ENCODE measurements around the gene TPCN1. TPM values are rescaled to one million over a fixed set of nuclear protein-coding genes. Genes with fewer than 3 reads are reported as not detected.

TPCN1 gene
- total RNA-seq, 1 donor from 2014 or later: 31.0 TPM

GRCh38 chr12:113222730-113223531 lies 1.7 kb downstream of the TPCN1 start:
- peak; percentile 75 for DNase-seq
- no peaks in the 10 kb centered on the region for H3K9me3 Mint-ChIP-seq
- intact Hi-C loops (cut with micrococcal nuclease): loop anchor here (1.0 to 5.0 kb wide), 2 partner anchors 7 to 134 kb away; partner anchors contain the start of gene PLBD2
- peaks cover 26% of the 10 kb centered on the region for H3K4me1 Mint-ChIP-seq
- peaks cover 4% of the 10 kb centered on the region for H3K36me3 Mint-ChIP-seq (ENCODE audit: low read depth)
- peak overlapping the region; percentile 94 for H3K27ac Mint-ChIP-seq
- no peaks in the 10 kb centered on the region for H3K27me3 Mint-ChIP-seq
- peak overlapping the region; percentile 94 for H3K4me3 Mint-ChIP-seq

- H3K4me1 Mint-ChIP-seq: peaks cover 41% of the 10 kb centered on the region
- no peak overlapping the region for H3K4me3 Mint-ChIP-seq
- no peak for DNase-seq
- intact Hi-C loops (cut with micrococcal nuclease): loop anchor here (5.0 kb wide), 1 partner anchor 132 kb away; the partner anchor contains the start of gene PLBD2
- no peaks in the 10 kb centered on the region for H3K9me3 Mint-ChIP-seq
- peaks cover 14% of the 10 kb centered on the region for H3K36me3 Mint-ChIP-seq (ENCODE audit: low read depth)
- no peaks in the 10 kb centered on the region for H3K27me3 Mint-ChIP-seq
- H3K27ac Mint-ChIP-seq: no peak overlapping the region
Measured at GRCh38 chr12:113224955-113225354, 3.7 kb downstream of the TPCN1 start.

- no peak overlapping the region for H3K4me3 Mint-ChIP-seq
- H3K27me3 Mint-ChIP-seq: no peaks in the 10 kb centered on the region
- DNase-seq: no peak
- H3K27ac Mint-ChIP-seq: no peak overlapping the region
- peaks cover 44% of the 10 kb centered on the region for H3K4me1 Mint-ChIP-seq
- H3K36me3 Mint-ChIP-seq (ENCODE audit: low read depth): peaks cover 29% of the 10 kb centered on the region
- intact Hi-C loops (cut with micrococcal nuclease): no loop called here
- H3K9me3 Mint-ChIP-seq: no peaks in the 10 kb centered on the region
Measured at GRCh38 chr12:113226696-113227568, 5.7 kb downstream of the TPCN1 start.

GRCh38 chr12:113227686-113228391 lies 6.6 kb downstream of the TPCN1 start:
- no peak for DNase-seq
- H3K36me3 Mint-ChIP-seq (ENCODE audit: low read depth): peaks cover 36% of the 10 kb centered on the region
- H3K4me3 Mint-ChIP-seq: no peak overlapping the region
- intact Hi-C loops (cut with micrococcal nuclease): no loop called here
- no peaks in the 10 kb centered on the region for H3K9me3 Mint-ChIP-seq
- H3K27me3 Mint-ChIP-seq: no peaks in the 10 kb centered on the region
- peak overlapping the region; percentile 8 for H3K27ac Mint-ChIP-seq
- H3K4me1 Mint-ChIP-seq: peaks cover 44% of the 10 kb centered on the region

GRCh38 chr12:113228394-113229028 lies 7.2 kb downstream of the TPCN1 start:
- Mint-ChIP-seq H3K36me3 (ENCODE audit: low read depth) (peaks cover 41% of the 10 kb centered on the region), H3K27me3 (no peaks in the 10 kb centered on the region), H3K4me1 (peaks cover 45% of the 10 kb centered on the region), H3K27ac (peak overlapping the region; percentile 35), H3K9me3 (no peaks in the 10 kb centered on the region), H3K4me3 (no peak overlapping the region)
- intact Hi-C loops (cut with micrococcal nuclease): loop anchor here (1.0 kb wide), 1 partner anchor 34 kb away; no protein-coding TSS in a partner anchor
- DNase-seq: no peak

- Mint-ChIP-seq H3K9me3 (no peaks in the 10 kb centered on the region), H3K36me3 (ENCODE audit: low read depth) (peaks cover 48% of the 10 kb centered on the region), H3K27me3 (no peaks in the 10 kb centered on the region), H3K4me1 (peaks cover 52% of the 10 kb centered on the region), H3K27ac (peak overlapping the region; percentile 87), H3K4me3 (peak overlapping the region; percentile 60)
- DNase-seq: no peak
- intact Hi-C loops (cut with micrococcal nuclease): loop anchor here (1.0 kb wide), 1 partner anchor 8 kb away; no protein-coding TSS in a partner anchor
Measured at GRCh38 chr12:113230315-113231234, 9.3 kb downstream of the TPCN1 start.

- Mint-ChIP-seq H3K27ac (no peak overlapping the region), H3K27me3 (no peaks in the 10 kb centered on the region), H3K4me3 (no peak overlapping the region), H3K9me3 (no peaks in the 10 kb centered on the region), H3K4me1 (peaks cover 55% of the 10 kb centered on the region), H3K36me3 (ENCODE audit: low read depth) (peaks cover 51% of the 10 kb centered on the region)
- no peak for DNase-seq
- intact Hi-C loops (cut with micrococcal nuclease): no loop called here
Measured at GRCh38 chr12:113231235-113232088, 10.2 kb downstream of the TPCN1 start.

GRCh38 chr12:113232089-113232839 lies 11.0 kb downstream of the TPCN1 start:
- Mint-ChIP-seq H3K27ac (peak overlapping the region; percentile 69), H3K4me1 (peaks cover 55% of the 10 kb centered on the region)
- intact Hi-C loops (cut with micrococcal nuclease): no loop called here

GRCh38 chr12:113232840-113233585 lies 11.7 kb downstream of the TPCN1 start:
- peak overlapping the region; percentile 81 for H3K4me3 Mint-ChIP-seq
- H3K27ac Mint-ChIP-seq: peak overlapping the region; percentile 86
- peak; percentile 87 for DNase-seq
- intact Hi-C loops (cut with micrococcal nuclease): loop anchor here (1.0 kb wide), 1 partner anchor 36 kb away; no protein-coding TSS in a partner anchor
- peaks cover 51% of the 10 kb centered on the region for H3K36me3 Mint-ChIP-seq (ENCODE audit: low read depth)
- peaks cover 51% of the 10 kb centered on the region for H3K4me1 Mint-ChIP-seq
- H3K27me3 Mint-ChIP-seq: no peaks in the 10 kb centered on the region
- H3K9me3 Mint-ChIP-seq: no peaks in the 10 kb centered on the region

More at GRCh38 chr12:113232089-113232839, 11.0 kb downstream of the TPCN1 start:
- H3K27me3 Mint-ChIP-seq: no peaks in the 10 kb centered on the region
- peaks cover 51% of the 10 kb centered on the region for H3K36me3 Mint-ChIP-seq (ENCODE audit: low read depth)
- H3K4me3 Mint-ChIP-seq: peak overlapping the region; percentile 81
- no peaks in the 10 kb centered on the region for H3K9me3 Mint-ChIP-seq
- no peak for DNase-seq

- Mint-ChIP-seq H3K9me3 (no peaks in the 10 kb centered on the region), H3K36me3 (ENCODE audit: low read depth) (peaks cover 47% of the 10 kb centered on the region)
Measured at GRCh38 chr12:113233967-113234366, 12.7 kb downstream of the TPCN1 start.

More at GRCh38 chr12:113233967-113234366, 12.7 kb downstream of the TPCN1 start:
- Mint-ChIP-seq H3K4me3 (no peak overlapping the region), H3K4me1 (peaks cover 43% of the 10 kb centered on the region), H3K27me3 (no peaks in the 10 kb centered on the region), H3K27ac (no peak overlapping the region)
- DNase-seq: no peak
- intact Hi-C loops (cut with micrococcal nuclease): loop anchor here (1.0 kb wide), 1 partner anchor 37 kb away; no protein-coding TSS in a partner anchor

Measured in activated CD4-positive, alpha-beta T cell treated with anti-CD3 and anti-CD28 coated beads, Interleukin-2, amount 10 ng/mL, durations not matched to agents 24 days and 14 days (primary cell).